Tibial nerve (tissue), 4 donors: Measurements from ENCODE around the gene ZNF416. TPM values are rescaled to one million over a fixed set of nuclear protein-coding genes. Genes with fewer than 3 reads are reported as not detected.

Experiments used
- DNase-seq, 2 donors: peaks; one replicate each; pipeline ENCODE4 v3.0.0-alpha.2; 2019; ENCODE audit warnings: low spot score in 2 of 2
- H3K27ac ChIP-seq, 4 donors: fragments of 200-600 bp; sonication (generic) in 3 of 4; one replicate each; pipeline ENCODE4 v1.5.1; 2017 to 2019; ENCODE audit warnings: mild to moderate bottlenecking in 1 of 4
- H3K27me3 ChIP-seq, 2 donors: fragments of 200-600 bp; sonication (generic) in 1 of 2; one replicate each; pipeline versions ENCODE4 v1.5.1 to v1.6.0; 2017 to 2019
- H3K36me3 ChIP-seq, 3 donors: fragments of 200-600 bp; sonication (generic); one replicate each; pipeline ENCODE4 v1.5.1; 2018 to 2019
- H3K4me1 ChIP-seq, 4 donors: fragments of 200-600 bp; sonication (generic) in 3 of 4; one replicate each; pipeline ENCODE4 v1.5.1; 2017 to 2019
- H3K4me3 ChIP-seq, 4 donors: fragments of 200-600 bp; sonication (generic) in 3 of 4; one replicate each; pipeline ENCODE4 v1.5.1; 2017 to 2019; ENCODE audit warnings: mild to moderate bottlenecking in 1 of 4, moderate library complexity in 1 of 4
- H3K9me3 ChIP-seq, 4 donors: fragments of 200-600 bp; sonication (generic) in 3 of 4; one replicate each; pipeline ENCODE4 v1.5.1; 2017 to 2019
- CTCF ChIP-seq, 5 experiments: fragments of 200-600 bp in 3 of 5; fragments of 450-650 bp in 2 of 5; sonication (generic) in 3 of 5; IDR thresholded peaks; one replicate each; pipeline ENCODE4 v1.5.1; 2016 to 2019; ENCODE audit warnings: antibody characterized with exemption in 5 of 5, mild to moderate bottlenecking in 3 of 5, moderate library complexity in 2 of 5
- EP300 ChIP-seq, 2 donors: sonication (generic); formaldehyde crosslinking; IDR thresholded peaks; one replicate each; pipeline ENCODE4 v1.6.1; 2017; ENCODE audit warnings: antibody characterized with exemption in 2 of 2, mild to moderate bottlenecking in 1 of 2
- POLR2A ChIP-seq, 2 donors: fragments of 450-650 bp; IDR thresholded peaks; one replicate each; pipeline ENCODE4 v1.6.1; 2017; ENCODE audit warnings: antibody characterized with exemption in 2 of 2, mild to moderate bottlenecking in 2 of 2, moderate library complexity in 2 of 2
- WGBS, 2 donors: methylation state at CpG; one replicate each; pipeline ENCODE4 v1.1.5; 2018; 5-methylcytosine and 5-hydroxymethylcytosine counted together
- total RNA-seq, 4 donors: library from RNA; depleted of rRNA; stranded (reverse); fragments of >200 nt; gene quantifications; one replicate each; pipeline ENCODE4 v1.1.0, GENCODE V29; 2016

Gene ZNF416
- total RNA-seq, 4 donors from 2014 or later, result 2.4 to 6.0 (median 2.6) TPM

- WGBS, 2 donors, result 0 to 1% methylated on average over 25 to 53 of the region's 56 CpGs
Measured at GRCh38 chr19:57559404-57560025, 19.2 kb downstream of the ZNF416 start, which contains the start of gene ZNF550. ZNF550 (minus strand) TSS chr19:57559863; CDS start chr19:57559682, 181 bp downstream.

GRCh38 chr19:57559008-57559403 is 19.7 kb downstream of the ZNF416 start:
- Histone ChIP-seq H3K27ac (peak overlapping the region in 2 of 4 donors; percentile 67 to 75), H3K4me3 (peak overlapping the region; percentile 69 to 97 (median 82)), H3K36me3 (peaks cover 0 to 40% (median 16%) of the 10 kb centered on the region in 3 donors), H3K9me3 (peaks cover 0 to 64% (median 12%) of the 10 kb centered on the region in 4 donors), H3K27me3 (no peaks in the 10 kb centered on the region), H3K4me1 (peaks cover 0 to 20% (median 6%) of the 10 kb centered on the region in 4 donors)
- WGBS, 2 donors, result 0 to 1% methylated on average over 19 to 22 of the region's 22 CpGs
- TF ChIP-seq POLR2A (IDR thresholded peaks at IDR 0.05) (no peak), CTCF (IDR thresholded peaks at IDR 0.05) (no peak), EP300 (IDR thresholded peaks at IDR 0.05) (no peak)
- no peak for DNase-seq

More at GRCh38 chr19:57559404-57560025, 19.2 kb downstream of the ZNF416 start, which contains the start of gene ZNF550:
- Histone ChIP-seq H3K4me3 (peak within 1 kb of the TSS; percentile 69 to 97 (median 82)), H3K27me3 (no peaks in the 10 kb centered on the region), H3K4me1 (peaks cover 0 to 20% (median 6%) of the 10 kb centered on the region in 4 donors), H3K36me3 (peaks cover 0 to 35% (median 11%) of the 10 kb centered on the region in 3 donors), H3K9me3 (peaks cover 0 to 64% (median 11%) of the 10 kb centered on the region in 4 donors), H3K27ac (peak within 1 kb of the TSS in 3 of 4 donors; percentile 65 to 75 (median 67))
- peak; percentile 78 to 87 for DNase-seq
- peak in 1 of 2 donors; percentile 44 for TF ChIP-seq POLR2A (IDR thresholded peaks at IDR 0.05)
- no peak for TF ChIP-seq CTCF (IDR thresholded peaks at IDR 0.05)
- peak; percentile 63 to 68 for TF ChIP-seq EP300 (IDR thresholded peaks at IDR 0.05)

GRCh38 chr19:57558525-57558924 is 20.2 kb downstream of the ZNF416 start:
- H3K4me3 ChIP-seq, result peak overlapping the region in 3 of 4 donors; percentile 74 to 97 (median 90)
- WGBS, 2 donors, result 15 to 19% methylated on average over 6 of the region's 6 CpGs

GRCh38 chr19:57557659-57558058 is 21.1 kb downstream of the ZNF416 start:
- Histone ChIP-seq H3K4me1 (peaks cover 0 to 20% (median 6%) of the 10 kb centered on the region in 4 donors), H3K27ac (no peak overlapping the region), H3K9me3 (peaks cover 0 to 65% (median 16%) of the 10 kb centered on the region in 4 donors), H3K4me3 (no peak overlapping the region), H3K36me3 (peaks cover 3 to 54% (median 29%) of the 10 kb centered on the region in 3 donors), H3K27me3 (no peaks in the 10 kb centered on the region)
- no peak for TF ChIP-seq CTCF (IDR thresholded peaks at IDR 0.05)
- no peak for TF ChIP-seq POLR2A (IDR thresholded peaks at IDR 0.05)
- WGBS, 2 donors, result 73 to 83% methylated on average over 5 of the region's 5 CpGs
- no peak for DNase-seq

More at GRCh38 chr19:57558525-57558924, 20.2 kb downstream of the ZNF416 start:
- TF ChIP-seq EP300 (IDR thresholded peaks at IDR 0.05) (no peak), POLR2A (IDR thresholded peaks at IDR 0.05) (no peak), CTCF (IDR thresholded peaks at IDR 0.05) (no peak)
- H3K27me3 ChIP-seq, result no peaks in the 10 kb centered on the region
- DNase-seq, result no peak
- H3K27ac ChIP-seq, result no peak overlapping the region
- H3K36me3 ChIP-seq, result peaks cover 2 to 45% (median 21%) of the 10 kb centered on the region in 3 donors
- peaks cover 0 to 20% (median 6%) of the 10 kb centered on the region in 4 donors for H3K4me1 ChIP-seq
- H3K9me3 ChIP-seq, result peaks cover 0 to 65% (median 13%) of the 10 kb centered on the region in 4 donors

GRCh38 chr19:57552432-57552831 is 26.3 kb downstream of the ZNF416 start:
- WGBS, 2 donors, result 90 to 96% methylated on average over 2 of the region's 2 CpGs
- H3K27me3 ChIP-seq, result no peaks in the 10 kb centered on the region
- no peak for DNase-seq
- TF ChIP-seq CTCF (IDR thresholded peaks at IDR 0.05) (no peak), EP300 (IDR thresholded peaks at IDR 0.05) (no peak), POLR2A (IDR thresholded peaks at IDR 0.05) (no peak)
- H3K4me1 ChIP-seq, result no peaks in the 10 kb centered on the region
- H3K27ac ChIP-seq, result no peak overlapping the region
- H3K4me3 ChIP-seq, result no peak overlapping the region
- peaks cover 20 to 100% (median 66%) of the 10 kb centered on the region in 3 donors for H3K36me3 ChIP-seq
- peaks cover 6 to 98% (median 46%) of the 10 kb centered on the region in 4 donors for H3K9me3 ChIP-seq
